ENCODE results near the gene SPP2.

DNA sequence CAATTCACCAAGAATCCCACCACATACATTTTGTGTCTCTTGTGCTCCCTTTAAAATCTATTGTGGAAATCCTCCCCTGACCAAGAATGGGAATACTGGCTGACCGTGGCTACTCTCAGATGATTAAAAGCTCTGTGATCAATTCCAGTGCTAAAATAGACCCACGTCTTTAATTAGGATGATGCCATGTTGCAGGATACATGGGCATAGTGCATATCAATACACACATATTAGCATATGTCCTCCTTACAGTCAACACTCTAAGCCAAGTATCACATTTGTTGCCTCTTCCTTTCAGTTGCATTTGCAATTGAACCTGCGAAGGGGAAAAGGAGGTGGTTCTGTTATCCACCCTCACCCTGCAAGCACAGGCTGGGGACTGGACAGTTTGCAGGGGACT, 41.8 kb downstream of the SPP2 start:
- TF ChIP-seq, protein P1, sequence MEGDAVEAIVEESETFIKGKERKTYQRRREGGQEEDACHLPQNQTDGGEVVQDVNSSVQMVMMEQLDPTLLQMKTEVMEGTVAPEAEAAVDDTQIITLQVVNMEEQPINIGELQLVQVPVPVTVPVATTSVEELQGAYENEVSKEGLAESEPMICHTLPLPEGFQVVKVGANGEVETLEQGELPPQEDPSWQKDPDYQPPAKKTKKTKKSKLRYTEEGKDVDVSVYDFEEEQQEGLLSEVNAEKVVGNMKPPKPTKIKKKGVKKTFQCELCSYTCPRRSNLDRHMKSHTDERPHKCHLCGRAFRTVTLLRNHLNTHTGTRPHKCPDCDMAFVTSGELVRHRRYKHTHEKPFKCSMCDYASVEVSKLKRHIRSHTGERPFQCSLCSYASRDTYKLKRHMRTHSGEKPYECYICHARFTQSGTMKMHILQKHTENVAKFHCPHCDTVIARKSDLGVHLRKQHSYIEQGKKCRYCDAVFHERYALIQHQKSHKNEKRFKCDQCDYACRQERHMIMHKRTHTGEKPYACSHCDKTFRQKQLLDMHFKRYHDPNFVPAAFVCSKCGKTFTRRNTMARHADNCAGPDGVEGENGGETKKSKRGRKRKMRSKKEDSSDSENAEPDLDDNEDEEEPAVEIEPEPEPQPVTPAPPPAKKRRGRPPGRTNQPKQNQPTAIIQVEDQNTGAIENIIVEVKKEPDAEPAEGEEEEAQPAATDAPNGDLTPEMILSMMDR (conservative IDR thresholded peaks at IDR 0.05), result no peak
- TF ChIP-seq ZFX (IDR thresholded peaks at IDR 0.05), result no peak
